ENCODE data around the gene CDCA5. TPM values are rescaled to one million over a fixed set of nuclear protein-coding genes. Genes with fewer than 3 reads are reported as not detected.

CDCA5 gene
- total RNA-seq, 1 experiment from 2014 or later, result 94.8 TPM

GRCh38 chr11:65035579-65035978, 48.3 kb downstream of the CDCA5 start:
- Histone ChIP-seq H4K91ac (ENCODE audit: insufficient read length, low read depth, low read length) (no peak overlapping the region), H3K18ac (ENCODE audit: insufficient read length, low read depth, low read length) (no peak overlapping the region), H3K79me1 (ENCODE audit: insufficient read depth, low read depth, low read length, poor library complexity, severe bottlenecking) (no peaks in the 10 kb centered on the region), H2BK12ac (ENCODE audit: insufficient read length, low read depth, low read length) (no peak overlapping the region), H4K20me1 (ENCODE audit: control insufficient read depth, insufficient read depth, insufficient read length) (no peaks in the 10 kb centered on the region), H3K9me3 (ENCODE audit: control insufficient read depth, low read depth, low read length) (no peaks in the 10 kb centered on the region), H3K23me2 (ENCODE audit: insufficient read length, low read depth, low read length, poor library complexity, severe bottlenecking) (no peaks in the 10 kb centered on the region), H3K23ac (ENCODE audit: insufficient read length, low read depth, low read length) (no peak overlapping the region), H2BK120ac (ENCODE audit: low read depth, low read length, poor library complexity, severe bottlenecking) (no peak overlapping the region), H2BK15ac (ENCODE audit: low read depth, low read length) (no peak overlapping the region), H3K9ac (ENCODE audit: extremely low read depth, insufficient read length, low read length) (no peak overlapping the region), H3K56ac (ENCODE audit: insufficient read length, low read depth, low read length) (no peak overlapping the region), H4K8ac (replicated peaks; ENCODE audit: insufficient read length, low read depth, low read length) (no peak overlapping the region), H3K79me2 (ENCODE audit: insufficient read depth, low read length) (no peaks in the 10 kb centered on the region), H2BK5ac (ENCODE audit: insufficient read length, low read length) (no peak overlapping the region), H4K5ac (ENCODE audit: insufficient read length, low read depth, low read length) (no peak overlapping the region), H2AFZ (ENCODE audit: low read length) (no peak overlapping the region), H3K27ac (ENCODE audit: insufficient read length, low read depth, low read length) (no peak overlapping the region), H3T11ph (ENCODE audit: low read length) (no peak overlapping the region), H3K4me2 (ENCODE audit: insufficient read depth, insufficient read length, low read length) (no peak overlapping the region), H3K4me1 (ENCODE audit: insufficient read depth, low read length) (no peaks in the 10 kb centered on the region), H3K27me3 (ENCODE audit: insufficient read depth, low read length) (no peaks in the 10 kb centered on the region), H3K14ac (ENCODE audit: insufficient read depth, low read length) (no peak overlapping the region; the same call in 1 of the 2 replicates), H2AK5ac (ENCODE audit: insufficient read length, low read length) (no peak overlapping the region), H3K4ac (ENCODE audit: low read depth, low read length) (no peak overlapping the region), H2BK20ac (ENCODE audit: low read depth, low read length, poor library complexity, severe bottlenecking) (no peak overlapping the region)
- TF ChIP-seq CTCF (conservative IDR thresholded peaks at IDR 0.05), result no peak
- Mint-ChIP-seq H3K4me3 (no peak overlapping the region), H3K9me3 (no peaks in the 10 kb centered on the region), H3K27ac (no peak overlapping the region), H3K4me1 (no peaks in the 10 kb centered on the region), H3K27me3 (ENCODE audit: low read depth) (no peaks in the 10 kb centered on the region), H3K36me3 (ENCODE audit: insufficient read depth in 1 of 3, low read depth in 3 of 3) (peaks cover 0 to 28% (median 8%) of the 10 kb centered on the region in 3 experiments; a peak in 3 of 7 replicates)
- DNase-seq, result no peak
- WGBS (ENCODE audit: extremely low coverage, insufficient read length, low lambda C conversion rate), result no CpG with 5 or more reads among the region's 11 CpGs

All from H9 (cell line).